GM21786 (cell line): ENCODE data around the gene TNIP1.

Experiments
- ATAC-seq: cut with Tn5 transposase; IDR thresholded peaks from one replicate; pipeline ENCODE4 v1.9.1; 2021; ENCODE audit not compliant: unreplicated experiment

The TNIP1 gene

GRCh38 chr5:151047814-151048425, 32.9 kb downstream of the TNIP1 start:
- ATAC-seq: no peak

DNA sequence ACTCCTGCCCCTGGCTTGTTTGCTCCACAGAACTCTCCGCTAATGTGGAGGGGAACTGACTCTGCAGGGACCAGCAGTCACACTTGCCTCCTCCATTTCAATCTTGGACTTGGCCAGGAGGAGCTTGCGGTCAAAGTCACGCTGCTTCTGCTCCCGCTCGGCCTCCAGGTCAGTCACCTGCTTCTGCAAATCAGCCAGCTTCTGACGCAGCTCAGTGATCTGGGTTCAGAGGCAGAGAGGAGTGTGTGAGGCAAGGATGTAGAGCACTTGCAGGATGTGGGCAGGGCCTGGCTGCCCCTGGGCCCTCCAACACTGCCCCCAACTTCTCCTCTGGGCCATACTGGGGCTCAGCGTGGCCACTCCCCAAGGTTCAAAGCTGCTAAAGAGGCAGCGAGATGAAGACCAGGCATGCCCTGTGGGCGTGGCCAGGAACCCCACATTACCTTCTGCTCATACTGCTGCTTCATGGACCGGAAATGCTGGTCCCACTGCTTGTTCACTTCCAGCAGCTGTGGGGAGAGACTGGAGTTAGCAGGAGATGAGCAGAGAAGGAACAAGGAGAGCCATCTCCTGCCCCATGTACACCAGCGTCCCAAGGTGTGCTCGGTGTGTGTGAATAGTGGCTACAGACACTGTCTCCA, 38.3 kb downstream of the TNIP1 start:
- ATAC-seq: no peak

DNA sequence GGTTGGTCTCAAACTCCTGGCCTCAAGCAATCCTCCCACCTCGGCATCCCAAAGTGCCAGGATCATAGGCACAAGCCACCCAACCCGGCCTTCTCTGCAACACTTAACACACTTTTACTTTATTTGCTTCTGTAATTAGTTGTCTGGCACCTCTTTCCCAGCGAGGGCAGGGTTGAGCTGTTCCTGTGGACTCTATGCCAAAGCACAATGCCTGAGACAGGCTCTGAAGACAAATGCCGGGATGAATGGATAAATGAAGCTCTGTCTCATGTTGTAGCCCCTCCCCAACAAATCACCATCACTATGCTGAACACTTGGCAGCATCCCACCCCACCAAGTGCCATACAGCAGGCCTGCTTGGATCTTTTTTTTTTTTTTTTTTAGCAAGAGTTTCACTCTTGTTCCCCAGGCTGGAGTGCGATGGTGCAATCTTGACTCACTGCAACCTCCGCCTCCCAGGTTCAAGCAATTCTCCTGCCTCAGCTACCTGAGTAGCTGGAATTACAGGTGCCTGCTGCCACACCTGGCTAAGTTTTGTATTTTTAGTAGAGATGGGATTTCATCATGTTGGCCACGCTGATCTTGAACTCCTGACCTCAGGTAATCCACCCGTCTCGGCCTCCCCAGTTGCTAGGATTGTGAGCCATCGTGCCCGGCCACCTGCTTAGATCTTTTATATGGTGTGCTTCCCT, 39.1 kb downstream of the TNIP1 start:
- no peak for ATAC-seq

DNA sequence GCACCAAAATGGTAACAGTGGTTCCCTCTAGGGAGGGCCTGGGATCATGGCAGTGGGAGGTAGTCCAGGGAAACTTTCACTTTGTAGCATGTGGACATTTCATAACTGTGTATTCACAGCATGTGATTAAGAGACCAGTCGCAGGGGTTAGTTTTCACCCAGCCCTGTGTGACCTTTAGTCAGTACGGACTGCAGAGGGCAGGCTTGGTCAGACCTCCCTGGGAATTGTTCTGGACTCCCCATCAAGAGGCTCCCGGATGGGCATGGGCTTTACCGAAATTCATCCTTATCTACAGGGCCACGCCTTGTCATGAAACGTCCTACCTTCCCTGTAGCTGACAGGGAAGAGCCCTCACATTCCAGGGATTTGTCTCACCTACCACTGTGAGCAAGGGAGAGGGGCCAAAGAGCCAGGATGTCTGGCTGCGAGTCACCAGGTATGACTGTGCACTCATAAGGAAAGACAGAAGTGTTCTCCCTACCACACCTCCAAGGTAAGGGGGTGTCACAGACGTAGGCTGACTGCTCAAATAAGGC, 40.6 kb downstream of the TNIP1 start:
- no peak for ATAC-seq

DNA sequence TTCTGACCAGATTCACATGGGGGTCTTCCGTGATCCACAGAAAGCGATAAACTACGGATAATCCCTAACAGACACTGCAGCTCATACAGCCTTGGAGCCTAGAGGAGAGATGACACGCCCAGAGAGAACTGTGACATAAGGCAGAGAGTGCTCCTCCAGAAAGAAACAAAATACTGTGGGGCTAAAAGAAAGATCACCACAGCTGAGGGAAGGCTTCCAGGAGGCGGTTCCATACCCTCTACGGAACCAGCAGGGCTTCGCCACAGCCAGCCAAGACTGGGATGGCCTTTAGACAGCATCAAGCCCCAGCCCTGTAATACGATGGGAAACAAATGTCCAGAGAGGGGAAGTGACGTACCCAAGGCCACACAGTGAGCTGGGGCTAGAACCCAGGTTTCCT, 41.2 kb downstream of the TNIP1 start:
- ATAC-seq: no peak

GRCh38 chr5:151038801-151039238, 42.0 kb downstream of the TNIP1 start:
- ATAC-seq: no peak

- ATAC-seq: no peak
Measured at GRCh38 chr5:151038412-151038745, 42.5 kb downstream of the TNIP1 start.

- no peak for ATAC-seq
Measured at GRCh38 chr5:151037561-151038411, 43.0 kb downstream of the TNIP1 start.

- no peak for ATAC-seq
Measured at GRCh38 chr5:151036556-151036955, 44.3 kb downstream of the TNIP1 start.

GRCh38 chr5:151034422-151035379, 46.1 kb downstream of the TNIP1 start:
- no peak for ATAC-seq

DNA sequence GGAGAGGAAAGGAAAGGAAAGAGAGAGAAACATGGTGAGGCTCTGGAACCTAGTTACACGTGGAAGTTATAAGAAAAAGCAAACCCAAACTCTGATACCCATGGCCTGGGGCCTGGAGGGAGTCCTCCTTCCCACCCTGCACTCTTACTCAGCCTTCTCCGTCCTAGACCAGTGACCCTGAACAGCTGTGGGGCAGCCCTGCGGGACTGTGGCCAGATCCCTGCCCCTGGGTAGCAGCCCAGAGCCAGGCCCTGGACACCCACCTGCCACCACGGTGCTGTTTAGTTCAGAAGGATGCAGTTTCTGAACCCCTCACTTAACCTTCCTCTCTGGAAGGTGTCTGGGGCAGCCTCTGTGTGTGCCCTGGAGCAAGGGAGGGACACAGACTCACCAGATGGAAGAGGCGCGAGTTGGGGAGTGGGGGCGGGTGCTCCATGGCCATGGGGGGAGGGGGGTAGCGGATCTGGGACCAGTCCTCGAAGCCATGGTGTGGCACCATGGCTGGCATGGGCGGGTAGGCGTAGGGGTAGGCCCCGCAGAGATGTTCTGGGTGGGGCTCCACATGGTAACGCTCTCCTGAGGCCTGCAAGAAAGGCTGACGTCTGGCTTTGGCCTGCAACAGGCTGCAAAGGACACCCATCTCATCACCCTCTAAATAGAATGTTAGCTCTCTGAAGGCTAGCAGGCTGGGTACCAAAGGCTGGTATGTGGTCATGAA, 47.5 kb downstream of the TNIP1 start:
- no peak for ATAC-seq

DNA sequence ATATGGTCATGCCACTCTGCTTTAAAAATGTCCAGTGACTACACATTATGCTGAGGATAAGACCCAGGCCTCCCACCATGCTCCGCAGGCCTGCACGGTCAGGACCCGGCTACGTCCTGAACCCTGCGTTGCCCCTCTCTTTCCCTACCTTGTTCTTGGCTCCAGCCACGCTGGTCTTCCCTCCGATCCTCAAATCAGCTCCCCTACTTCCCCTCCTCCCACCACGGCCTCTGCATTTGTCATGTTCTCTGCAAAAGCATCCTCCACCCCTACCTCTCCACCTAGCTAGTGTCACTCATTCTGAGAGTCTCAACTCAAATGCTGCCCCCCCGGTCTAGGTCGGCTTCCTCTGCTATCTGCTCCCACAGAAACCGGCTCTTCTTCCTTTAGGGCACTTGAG, 49.3 kb downstream of the TNIP1 start:
- ATAC-seq: no peak

GRCh38 chr5:151030379-151030778, 50.5 kb downstream of the TNIP1 start:
- no peak for ATAC-seq

DNA sequence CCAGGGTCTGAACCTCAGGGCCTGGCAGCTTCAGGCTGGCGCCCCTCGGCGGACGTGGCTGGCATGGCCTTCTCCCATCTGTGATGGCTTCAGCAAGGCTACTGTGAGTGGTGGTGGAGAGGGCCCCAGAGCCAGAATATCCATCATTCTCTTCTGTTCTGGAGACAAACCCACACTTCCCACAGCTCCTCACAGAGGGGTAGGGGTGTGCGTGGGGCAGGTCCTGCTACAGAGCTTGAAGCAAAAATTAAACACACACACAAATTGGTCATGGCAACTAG, 50.8 kb downstream of the TNIP1 start:
- ATAC-seq: no peak

- ATAC-seq: no peak
Measured at GRCh38 chr5:151029179-151030055, 51.4 kb downstream of the TNIP1 start.

DNA sequence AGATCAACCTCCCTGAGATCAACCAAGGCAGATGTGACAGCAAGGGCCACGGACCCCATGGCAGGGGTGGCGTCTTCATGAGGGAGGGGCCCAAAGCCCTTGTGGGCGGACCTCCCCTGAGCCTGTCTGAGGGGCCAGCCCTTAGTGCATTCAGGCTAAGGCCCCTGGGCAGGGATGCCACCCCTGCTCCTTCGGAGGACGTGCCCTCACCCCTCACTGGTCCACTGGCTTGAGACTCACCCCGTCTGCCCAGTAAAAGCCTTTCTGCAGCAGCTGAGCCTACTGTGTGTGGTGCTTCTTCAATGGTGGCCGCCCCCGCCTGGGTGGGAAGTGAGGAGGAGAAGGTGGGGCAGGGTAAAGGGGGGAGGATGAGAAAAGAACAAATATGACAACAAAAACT, 52.1 kb downstream of the TNIP1 start:
- ATAC-seq: no peak

GRCh38 chr5:151027961-151028479, 52.8 kb downstream of the TNIP1 start:
- ATAC-seq: no peak

GRCh38 chr5:151026679-151027078, 54.2 kb downstream of the TNIP1 start:
- ATAC-seq: no peak

DNA sequence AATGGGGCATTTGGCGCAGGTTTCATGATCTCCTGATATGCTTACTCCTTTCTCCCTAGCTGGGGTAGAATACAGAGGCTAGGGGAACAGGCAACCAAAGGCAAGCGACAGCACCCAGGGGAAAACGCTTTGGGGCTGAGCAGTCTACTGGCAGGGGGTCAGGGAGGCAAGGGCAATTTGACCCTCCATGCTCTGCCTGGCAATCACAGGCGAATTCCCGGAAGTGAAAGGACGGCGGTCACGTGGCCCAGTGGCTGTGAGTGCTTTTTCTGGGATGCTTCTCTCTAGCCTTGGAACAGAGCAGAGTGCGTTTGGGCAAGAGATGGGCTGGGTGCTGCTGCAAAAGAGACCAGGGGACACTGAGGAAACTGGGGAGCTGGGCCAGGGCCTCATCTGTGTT, 54.7 kb downstream of the TNIP1 start:
- no peak for ATAC-seq
